Right renal cortex interstitium (tissue), 3 donors: ENCODE data around the gene DENND5A. TPM values are rescaled to one million over a fixed set of nuclear protein-coding genes. Genes with fewer than 3 reads are reported as not detected.
"Not testable (repeated sequence)": the region's sequence is repeated elsewhere in the genome, so short reads cannot be mapped to it uniquely, and the experiment has no call there.

Experiments
- DNase-seq, 3 donors: peaks; one replicate each; pipeline ENCODE4 v3.0.0-alpha.2; 2013; ENCODE audit warnings: low read depth in 3 of 3, low spot score in 2 of 3
- polyA plus RNA-seq, 3 donors: library from polyadenylated mRNA; unstranded; fragments of 120-200 nt; gene quantifications; one replicate each; pipeline ENCODE4 v1.2.1, GENCODE V29; 2013; ENCODE audit not compliant: insufficient read length in 3 of 3

Gene DENND5A
- polyA plus RNA-seq, 3 donors: 94.4 to 106 (median 97.8) TPM

DNA sequence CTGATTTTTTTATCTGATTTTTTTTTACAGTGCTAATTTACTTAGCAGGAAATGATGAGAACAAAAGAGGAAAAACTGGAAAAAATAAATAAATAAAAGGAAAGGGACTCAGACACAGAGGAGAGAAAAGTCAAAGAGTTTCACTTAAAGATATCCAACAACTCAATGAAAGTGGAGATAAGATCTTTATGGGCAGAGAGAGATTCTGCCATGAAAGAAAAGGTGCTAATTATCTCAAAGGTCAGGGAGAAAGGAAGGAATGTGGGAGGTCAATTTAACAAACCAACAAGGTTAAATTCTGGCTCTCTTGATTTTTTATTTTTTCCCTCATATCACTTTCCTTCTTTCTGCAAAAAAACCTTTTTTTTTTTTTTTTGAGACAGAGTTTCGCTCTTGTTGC is 86.0 kb downstream of the DENND5A start:
- DNase-seq: no peak

DNA sequence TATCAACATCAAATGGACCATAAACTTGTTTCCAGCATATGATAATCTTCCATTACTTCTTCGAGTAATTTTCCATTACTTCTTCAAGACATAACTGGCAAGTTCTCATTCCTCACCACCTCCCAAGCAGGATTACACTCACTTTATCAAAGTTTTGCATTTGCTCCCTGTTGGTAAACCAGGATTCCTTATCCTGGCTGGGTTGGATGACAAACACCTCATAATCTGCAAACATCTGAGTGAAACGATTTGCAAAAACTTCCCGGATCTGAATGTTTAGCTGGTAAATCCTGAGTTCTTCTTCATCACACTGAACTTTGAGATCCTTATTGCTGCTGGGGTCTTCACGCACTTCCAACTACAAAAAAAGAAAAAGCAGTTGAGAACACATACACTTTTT is 86.4 kb downstream of the DENND5A start:
- DNase-seq: no peak

DNA sequence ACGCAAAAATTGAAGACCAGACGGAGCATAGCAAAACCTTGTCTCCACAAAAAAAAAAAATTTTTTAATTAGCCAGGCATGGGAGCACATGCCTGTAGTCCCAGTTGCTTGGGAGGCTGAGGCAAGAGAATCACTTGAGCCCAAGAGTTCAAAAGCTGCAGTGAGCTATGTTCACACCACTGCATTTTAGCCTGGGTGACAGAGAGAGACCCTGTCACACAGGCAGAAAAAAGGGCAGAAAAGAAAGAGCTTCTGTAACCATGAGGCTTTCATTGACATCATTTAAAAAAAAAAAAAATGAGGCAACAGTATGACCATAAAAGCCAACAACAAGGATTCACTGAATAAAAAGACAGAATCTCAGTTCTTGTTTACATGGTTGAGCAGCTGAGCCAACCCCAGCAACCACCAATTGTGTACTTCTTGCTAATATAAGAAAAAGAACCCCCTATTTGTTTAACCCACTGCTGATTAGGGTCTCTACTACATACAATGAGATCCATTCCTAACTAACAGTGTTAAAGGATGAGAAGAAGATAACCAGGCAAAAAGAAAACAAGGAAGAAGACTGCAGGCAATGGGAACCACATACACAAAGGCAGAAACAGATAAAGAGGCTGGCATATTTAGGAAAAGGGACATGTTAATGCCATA is 87.6 kb downstream of the DENND5A start:
- no peak for DNase-seq

DNA sequence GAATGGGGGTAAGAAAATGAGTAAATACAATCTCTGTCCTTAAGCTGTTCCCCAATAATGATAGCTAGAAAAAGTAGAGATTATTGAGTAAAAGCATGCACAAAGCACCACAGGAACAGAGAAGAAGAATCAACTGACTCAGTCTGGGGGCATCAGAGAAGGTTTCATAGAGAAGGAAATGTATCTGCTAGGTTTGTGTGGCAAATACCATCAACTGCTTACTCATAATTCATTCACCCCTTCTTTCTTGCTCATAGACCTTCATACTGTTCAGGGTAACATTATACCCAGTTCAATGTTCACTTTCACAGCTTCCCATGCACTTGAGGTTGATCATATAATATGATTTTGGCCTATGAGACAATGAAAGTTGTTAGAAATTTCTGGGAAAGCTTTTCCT is 88.6 kb downstream of the DENND5A start:
- DNase-seq: no peak

DNA sequence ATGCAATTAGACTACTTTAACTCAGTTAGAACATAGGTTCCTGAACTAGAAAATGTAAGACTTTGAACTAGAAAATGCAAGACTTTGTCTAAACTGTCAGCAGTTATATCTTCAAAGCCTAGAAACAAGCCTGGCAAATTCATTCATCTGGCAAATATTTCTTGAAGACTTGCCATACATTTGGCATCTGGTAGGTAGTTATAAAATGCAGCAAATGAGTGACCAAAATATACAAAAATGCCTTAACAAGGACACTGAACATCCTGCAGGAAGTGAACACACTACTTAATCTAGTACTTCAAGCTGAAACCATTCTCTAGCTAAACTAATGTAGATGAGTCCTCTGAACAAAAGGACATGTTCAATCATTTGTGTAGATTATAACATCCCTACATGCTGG is 89.0 kb downstream of the DENND5A start:
- DNase-seq: no peak

DNA sequence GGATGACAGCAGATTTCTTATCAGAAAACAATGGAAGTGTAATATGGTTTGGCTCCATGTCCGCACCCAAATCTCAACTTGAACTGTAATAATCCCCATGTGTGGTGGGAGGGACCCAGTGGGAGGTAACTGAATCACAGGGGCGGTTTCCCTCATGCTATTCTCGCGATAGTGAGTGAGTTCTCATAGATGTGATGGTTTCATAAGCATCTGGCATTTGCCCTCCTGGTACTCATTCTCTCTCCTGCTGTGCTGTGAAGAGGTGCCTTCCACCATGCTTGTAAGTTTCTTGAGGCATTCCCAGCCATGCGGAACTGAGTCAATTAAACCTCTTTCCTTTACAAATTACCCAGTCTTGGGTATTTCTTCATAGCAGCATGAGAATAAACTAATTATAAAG is 92.8 kb downstream of the DENND5A start:
- no peak for DNase-seq

DNA sequence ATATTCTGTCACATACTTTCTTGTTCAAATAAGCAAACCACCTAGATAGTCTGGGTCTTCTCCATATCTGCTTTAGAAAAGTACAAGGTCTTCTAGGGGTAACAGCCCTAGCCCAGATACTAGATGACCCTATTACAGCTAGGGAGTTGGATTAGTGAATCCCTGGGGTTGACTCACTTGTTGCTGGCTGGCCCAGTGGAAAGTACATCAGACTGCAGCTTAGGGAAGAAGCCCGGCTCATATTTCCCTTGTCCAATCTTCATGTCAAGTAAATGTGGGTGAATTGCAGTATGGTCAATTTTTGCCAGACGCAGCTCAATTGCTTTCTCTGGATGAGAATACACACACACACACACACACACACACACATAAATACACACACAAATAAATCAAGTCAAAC is 94.7 kb downstream of the DENND5A start:
- no peak for DNase-seq

DNA sequence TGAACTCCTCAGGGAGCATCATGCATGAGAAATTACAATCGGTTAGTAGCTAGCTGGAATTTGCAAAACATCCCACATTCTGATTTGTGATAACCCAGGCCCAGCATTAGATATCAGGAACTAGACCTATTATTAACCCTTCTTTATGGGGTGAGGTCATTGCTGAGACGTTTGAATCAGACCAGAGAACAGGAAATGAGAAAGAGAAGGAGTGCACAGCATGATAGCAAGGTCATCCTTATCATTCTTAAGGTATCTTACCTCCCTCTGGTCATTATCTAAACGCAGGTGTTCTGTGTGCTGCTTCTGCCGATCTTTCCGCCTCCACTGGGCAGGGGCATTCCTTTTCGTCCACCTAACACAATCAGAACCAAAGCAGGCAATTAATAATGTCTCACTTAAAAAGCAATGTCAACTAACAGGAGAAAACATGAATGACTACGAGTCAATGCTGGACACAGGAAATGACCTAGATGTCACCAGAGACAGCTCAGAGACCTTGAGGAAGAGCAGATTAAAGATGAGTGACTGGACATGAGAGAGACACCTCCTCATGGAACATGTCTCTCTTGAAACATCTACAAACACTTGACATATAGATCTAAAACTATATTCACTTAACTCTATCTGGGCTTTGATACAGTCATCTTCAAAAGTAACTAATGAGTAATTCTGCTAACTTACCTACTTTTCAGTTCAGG is 95.4 kb downstream of the DENND5A start:
- DNase-seq: no peak

DNA sequence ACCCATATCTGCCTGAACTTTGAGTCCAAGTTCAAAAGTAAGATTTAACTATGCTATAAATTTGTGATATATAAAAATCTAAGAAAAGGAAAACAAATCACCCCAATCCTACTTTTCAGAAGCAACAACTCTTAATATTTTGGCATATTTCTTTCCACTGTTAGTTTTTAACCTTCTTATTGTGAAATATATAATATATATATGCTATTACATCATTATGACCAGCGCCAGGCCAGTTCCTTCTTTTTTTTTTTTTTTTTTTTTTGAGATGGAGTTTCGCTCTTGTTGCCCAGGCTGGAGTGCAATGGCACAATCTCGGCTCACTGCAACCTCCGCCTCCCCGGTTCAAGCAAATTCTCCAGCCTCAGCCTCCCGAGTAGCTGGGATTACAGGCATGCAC is 103.2 kb downstream of the DENND5A start:
- DNase-seq: not testable (repeated sequence)

DNA sequence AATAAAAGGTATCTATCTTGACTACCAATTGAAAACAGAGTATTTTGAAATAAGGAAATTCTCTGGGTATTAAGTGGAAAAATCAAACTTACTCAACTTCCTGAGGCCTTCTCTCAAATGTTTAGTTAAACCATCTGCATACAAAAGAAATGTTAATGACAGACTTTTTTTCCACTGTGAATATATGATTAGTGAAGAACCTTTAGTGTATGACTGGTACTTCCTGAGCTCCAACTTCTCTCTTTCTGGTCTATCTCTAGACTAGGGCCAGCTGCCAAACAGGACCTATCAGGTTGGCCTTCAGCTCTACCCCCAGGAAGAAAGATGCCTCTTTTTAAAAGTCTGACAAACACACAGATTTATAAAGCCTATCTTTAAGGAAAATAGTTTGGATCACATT is 105.0 kb downstream of the DENND5A start:
- no peak for DNase-seq

DNA sequence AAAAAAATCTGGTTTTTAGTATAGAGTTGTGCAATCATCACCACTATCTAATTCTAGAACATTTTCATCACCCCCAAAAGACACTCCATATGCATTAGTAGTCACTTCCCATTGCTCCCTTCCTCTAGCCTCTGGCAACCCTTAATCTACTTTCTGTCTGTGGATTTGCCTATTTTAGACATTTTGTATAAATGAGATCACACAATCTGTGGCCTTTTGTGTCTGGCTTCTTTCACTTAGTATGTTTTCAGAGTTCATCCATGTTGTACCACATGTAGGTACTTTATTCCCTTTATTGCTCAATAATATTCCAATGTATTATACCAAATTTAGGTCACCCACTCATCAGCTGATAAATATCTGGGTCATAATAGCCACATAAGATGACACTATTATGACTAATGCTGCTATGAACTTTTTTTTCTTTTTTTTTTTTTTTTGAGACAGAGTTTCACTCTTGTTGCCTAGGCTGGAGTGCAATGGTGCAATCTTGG is 106.2 kb downstream of the DENND5A start:
- no peak for DNase-seq

DNA sequence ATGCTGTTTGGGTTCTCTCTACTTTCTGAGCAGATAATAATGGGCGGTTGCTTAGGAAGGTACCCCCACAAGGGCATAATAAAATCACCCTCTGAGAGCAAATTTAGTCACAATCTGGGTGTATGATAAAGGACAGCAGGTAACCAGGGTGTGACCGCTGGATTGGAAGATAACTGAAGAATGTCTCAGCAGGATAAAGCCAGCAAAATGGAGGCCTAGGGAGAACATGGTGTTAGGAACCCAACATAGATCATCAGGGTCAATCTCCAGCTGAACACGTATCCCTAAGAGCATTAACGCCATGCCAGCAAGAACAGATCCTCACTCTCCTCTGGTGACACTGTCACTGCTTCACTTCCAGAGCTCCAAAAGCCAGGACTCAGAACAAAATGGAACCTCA is 109.2 kb downstream of the DENND5A start:
- DNase-seq: no peak

DNA sequence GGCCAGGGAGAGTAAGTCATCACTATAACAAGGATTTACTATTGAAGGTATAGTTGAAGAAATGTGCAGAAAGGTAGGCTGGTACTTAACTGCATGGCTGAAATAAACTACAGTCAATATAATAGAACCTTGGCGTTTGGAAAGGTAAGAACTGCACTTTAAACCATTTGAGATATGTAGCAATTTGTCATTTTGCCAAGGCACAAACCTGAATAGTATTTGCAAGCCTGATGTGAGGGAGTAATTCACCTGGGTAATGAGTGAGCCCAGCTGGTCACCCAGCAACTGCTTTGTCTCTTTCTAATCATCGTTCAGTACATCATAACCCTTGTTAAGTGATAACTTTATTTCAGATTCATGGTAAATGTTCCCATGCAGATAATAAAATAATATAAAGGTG is 111.5 kb downstream of the DENND5A start:
- no peak for DNase-seq

DNA sequence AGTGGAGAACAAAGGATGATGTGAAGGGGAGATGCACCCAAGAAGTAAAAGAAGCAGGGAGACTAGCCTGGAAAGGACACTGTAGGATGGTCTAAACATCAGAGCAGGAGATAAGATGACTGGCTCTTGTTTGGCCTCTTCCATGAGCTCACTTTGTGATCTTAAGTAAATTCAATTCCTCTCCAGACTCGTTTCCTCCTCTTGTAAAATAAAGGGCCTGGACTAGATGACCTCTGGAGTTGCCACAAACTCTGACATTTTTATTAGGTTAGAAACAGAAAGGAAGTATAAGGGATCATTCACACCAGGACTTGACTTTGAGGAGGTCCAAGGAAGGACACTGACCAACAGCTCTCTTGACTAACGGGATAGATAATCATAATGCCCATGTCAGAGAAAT is 113.5 kb downstream of the DENND5A start:
- DNase-seq: no peak

DNA sequence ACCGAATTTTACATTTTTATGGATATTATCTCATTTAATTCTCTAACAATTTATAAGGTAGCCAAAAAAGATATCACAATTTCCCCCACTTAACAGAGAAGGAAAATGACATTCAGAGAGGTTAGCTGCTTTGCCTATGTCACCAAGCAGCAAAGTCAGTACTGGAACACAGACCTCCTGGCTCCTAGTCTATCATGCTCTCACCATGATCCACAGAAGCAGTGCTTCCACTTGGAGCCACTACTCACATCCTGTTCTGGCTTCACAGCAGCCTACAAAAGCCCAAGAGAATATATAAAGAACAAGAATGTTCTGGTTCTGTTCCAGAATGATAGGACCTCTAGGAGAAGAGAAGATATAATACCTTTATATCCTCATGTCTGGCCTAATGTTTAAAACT is 114.2 kb downstream of the DENND5A start:
- DNase-seq: no peak

DNA sequence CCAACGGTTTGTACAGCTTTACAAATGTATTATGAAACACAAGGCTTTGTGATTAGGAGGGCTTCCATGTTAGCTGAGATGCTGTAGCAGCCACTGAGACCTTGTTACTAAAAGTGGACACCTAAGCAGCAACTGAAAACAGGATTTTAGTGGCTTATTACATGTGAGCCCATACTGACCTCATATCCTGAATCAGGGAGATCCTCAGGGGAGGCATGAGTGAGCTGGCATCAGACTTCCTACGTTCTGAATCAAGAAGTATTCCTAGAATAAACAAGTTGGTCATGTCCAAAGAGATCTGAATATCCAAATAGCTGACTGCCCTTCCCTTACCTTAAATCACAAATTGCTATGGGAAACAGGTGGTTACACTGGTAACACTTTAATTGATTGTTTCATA is 114.6 kb downstream of the DENND5A start:
- DNase-seq: no peak

DNA sequence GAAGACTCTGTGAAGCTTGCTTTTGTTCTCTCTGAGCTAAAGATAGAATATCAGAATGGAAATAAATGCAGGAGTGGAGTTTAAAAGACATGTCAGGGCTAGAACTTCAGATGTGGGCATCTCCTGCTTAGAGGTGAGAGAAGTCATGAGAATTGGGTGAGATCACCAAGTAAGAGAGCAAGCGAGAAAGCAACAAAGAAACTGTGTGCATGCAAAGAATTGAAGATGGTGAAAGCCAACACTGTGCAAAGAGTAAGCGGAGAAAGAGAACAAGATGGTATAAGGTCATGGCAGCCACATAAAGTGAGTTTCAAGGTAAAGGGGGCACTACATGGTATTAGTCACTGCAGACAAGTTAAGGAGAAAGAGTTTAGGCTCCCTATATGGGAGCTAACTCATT is 116.4 kb downstream of the DENND5A start:
- no peak for DNase-seq

DNA sequence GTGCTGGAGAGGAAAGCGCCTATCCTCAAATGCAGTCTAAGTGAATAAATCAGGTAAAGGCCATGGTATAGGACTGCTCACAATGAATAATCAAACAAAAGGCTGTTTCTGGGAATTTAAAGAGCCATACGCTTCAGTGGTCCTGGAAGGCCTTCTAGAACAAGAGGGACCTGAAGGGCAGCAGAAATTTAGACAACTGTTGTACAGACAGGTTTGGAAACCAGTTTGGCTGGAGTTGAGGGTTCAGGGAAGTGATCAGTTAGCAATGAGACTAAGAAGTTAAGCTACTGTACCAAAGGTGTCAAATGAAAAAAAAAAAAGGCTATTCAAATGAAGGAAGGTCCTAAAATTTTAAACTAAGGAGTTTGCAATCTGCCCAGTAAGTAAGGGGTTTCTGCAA is 117.1 kb downstream of the DENND5A start:
- DNase-seq: no peak

DNA sequence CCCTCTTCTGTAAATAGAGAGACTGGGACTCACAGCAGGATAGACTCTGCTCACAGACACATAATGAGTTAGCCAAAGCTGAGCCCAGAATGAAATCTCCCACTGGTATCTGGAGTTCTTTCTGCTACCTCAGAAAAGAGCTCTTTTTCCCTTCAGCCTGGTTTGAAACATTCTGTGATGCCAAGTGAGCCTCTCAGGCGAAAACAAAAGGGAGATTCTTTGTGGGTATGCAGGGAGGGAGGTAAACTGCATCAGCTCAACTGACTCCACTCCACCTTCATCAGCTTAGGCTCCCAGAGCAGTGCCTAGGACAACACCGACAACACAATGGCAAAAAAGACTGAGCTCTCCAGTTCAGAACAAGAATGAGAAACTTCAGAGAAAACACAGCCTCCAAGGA is 118.7 kb downstream of the DENND5A start:
- DNase-seq: no peak

DNA sequence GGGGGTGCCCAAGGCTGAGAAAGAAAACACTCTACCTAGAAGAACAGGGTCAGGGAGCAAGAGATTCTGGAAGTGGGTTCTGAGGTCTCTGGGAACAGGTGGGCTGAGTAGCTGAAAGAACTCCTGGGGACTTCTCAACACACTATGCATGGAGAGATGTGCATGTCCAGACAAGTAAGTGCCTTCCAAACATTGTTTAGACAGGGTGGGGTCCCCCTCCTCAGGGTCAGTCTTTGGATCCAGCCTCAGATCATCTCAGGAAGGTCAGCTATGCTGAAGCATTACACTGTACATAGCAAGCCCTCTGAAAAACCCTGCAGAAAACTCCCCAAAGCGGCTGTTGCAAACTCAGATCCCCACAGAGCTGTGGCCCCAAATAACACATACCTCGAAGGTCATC is 119.9 kb downstream of the DENND5A start:
- no peak for DNase-seq

DNA sequence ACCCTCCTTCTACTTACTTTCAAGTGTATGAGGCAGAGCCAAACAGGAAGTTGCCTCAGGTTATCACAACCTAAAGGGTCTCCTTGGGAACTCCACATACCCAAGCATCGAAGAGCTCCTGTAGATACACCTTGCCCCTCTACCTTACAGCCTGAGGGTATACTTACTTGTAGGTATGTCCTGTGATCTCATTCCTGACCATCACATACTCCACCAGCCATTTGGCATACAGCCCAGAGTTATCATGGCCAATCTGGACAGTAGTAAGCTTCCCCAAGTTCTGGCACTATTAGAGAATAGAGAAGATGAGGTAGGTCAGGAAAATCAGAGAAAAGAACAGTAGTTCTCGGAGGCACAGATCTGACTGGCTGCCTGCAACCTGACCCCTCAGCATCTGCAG is 120.3 kb downstream of the DENND5A start:
- no peak for DNase-seq

DNA sequence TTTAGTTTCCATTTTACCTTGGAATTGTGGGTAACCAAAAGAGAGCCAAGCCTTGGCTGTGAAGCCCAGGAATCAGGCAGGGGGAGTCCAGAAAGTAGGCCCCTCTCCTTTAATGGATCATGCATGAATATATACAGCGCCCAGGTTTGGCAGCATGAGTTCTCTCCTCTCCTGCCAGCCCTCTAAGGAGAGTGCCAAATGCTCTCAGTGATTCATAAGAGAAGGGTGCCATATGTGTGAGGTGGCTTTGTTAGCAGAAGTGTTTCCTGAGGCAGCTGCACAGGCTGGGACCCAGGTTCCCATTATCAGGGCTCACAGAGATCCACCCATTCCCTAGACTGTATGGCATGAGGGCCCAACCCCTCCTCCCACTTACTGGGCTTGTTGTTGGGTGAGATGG is 121.4 kb downstream of the DENND5A start:
- DNase-seq: no peak

DNA sequence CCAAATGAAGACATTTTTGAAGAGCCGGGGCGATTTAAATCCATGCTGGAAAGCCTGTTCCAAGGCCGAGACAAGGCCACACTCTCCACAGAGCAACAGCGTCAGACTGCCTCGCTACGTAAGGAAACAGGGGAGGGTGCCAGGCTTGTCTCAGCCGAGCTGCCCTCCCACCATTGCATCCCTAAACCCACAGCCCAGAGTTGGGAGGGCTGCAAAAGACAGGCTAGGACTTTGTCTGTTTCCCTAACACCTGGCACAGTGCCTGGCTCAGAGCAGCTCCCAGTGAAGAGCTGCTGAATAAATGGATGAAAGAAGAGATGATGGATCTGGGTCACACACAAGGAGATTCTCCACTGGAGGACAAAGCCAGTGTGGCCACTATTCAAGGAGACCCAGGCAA is 122.4 kb downstream of the DENND5A start:
- DNase-seq: no peak
